ENCODE results near the gene CXCL5. TPM values are rescaled to one million over a fixed set of nuclear protein-coding genes. Genes with fewer than 3 reads are reported as not detected.

CXCL5 gene
- total RNA-seq, 1 donor from 2014 or later: 0.61 TPM

GRCh38 chr4:73976217-73976616 lies 22.3 kb downstream of the CXCL5 start:
- TF ChIP-seq CTCF (IDR thresholded peaks at IDR 0.05; ENCODE audit: insufficient read depth, low read depth, low read length): no peak
- TF ChIP-seq EZH2 (IDR thresholded peaks at IDR 0.05; ENCODE audit: insufficient read depth, low read length): no peak
- no peaks in the 10 kb centered on the region for H3K79me2 ChIP-seq (ENCODE audit: insufficient read depth, low read length)
- H3K9me3 ChIP-seq (ENCODE audit: insufficient read depth, low read depth, low read length): no peaks in the 10 kb centered on the region

GRCh38 chr4:73974352-73974751 lies 24.1 kb downstream of the CXCL5 start:
- no peak for TF ChIP-seq CTCF (IDR thresholded peaks at IDR 0.05; ENCODE audit: insufficient read depth, low read depth, low read length)
- TF ChIP-seq EZH2 (IDR thresholded peaks at IDR 0.05; ENCODE audit: insufficient read depth, low read length): no peak
- no peaks in the 10 kb centered on the region for H3K27me3 Mint-ChIP-seq (ENCODE audit: low read depth, unreplicated experiment)
- no peaks in the 10 kb centered on the region for H3K36me3 Mint-ChIP-seq (ENCODE audit: low read depth, unreplicated experiment)
- FAIRE-seq (no peak), DNase-seq (ENCODE audit: low read depth) (no peak)
- no peaks in the 10 kb centered on the region for H4K20me1 ChIP-seq (ENCODE audit: insufficient read depth, low read length)
- no peak overlapping the region for H3K4me3 ChIP-seq (ENCODE audit: insufficient read depth, low read depth, low read length)
- H3K79me2 ChIP-seq (ENCODE audit: insufficient read depth, low read length): no peaks in the 10 kb centered on the region
- no peak overlapping the region for H3K9ac ChIP-seq (ENCODE audit: low read length)
- no peaks in the 10 kb centered on the region for H3K27me3 ChIP-seq (ENCODE audit: insufficient read depth, low read length)
- peaks cover 9% of the 10 kb centered on the region for H3K4me1 ChIP-seq (ENCODE audit: insufficient read depth, low read length)
- H3K4me2 ChIP-seq (ENCODE audit: low read length): no peak overlapping the region
- H2AFZ ChIP-seq (ENCODE audit: low read depth, low read length): no peak overlapping the region
- H3K4me1 Mint-ChIP-seq (ENCODE audit: low read depth, unreplicated experiment): peaks cover 15% of the 10 kb centered on the region
- no peak overlapping the region for H3K4me3 Mint-ChIP-seq (ENCODE audit: unreplicated experiment)
- no peak overlapping the region for H3K27ac Mint-ChIP-seq (ENCODE audit: unreplicated experiment)
- H3K9me3 Mint-ChIP-seq (ENCODE audit: unreplicated experiment): peaks cover 19% of the 10 kb centered on the region
- peaks cover 2% of the 10 kb centered on the region for H3K9me3 ChIP-seq (ENCODE audit: insufficient read depth, low read depth, low read length)
- H3K27ac ChIP-seq (ENCODE audit: low read depth, low read length): no peak overlapping the region
- no peaks in the 10 kb centered on the region for H3K36me3 ChIP-seq (ENCODE audit: insufficient read depth, low read length)

More at GRCh38 chr4:73976217-73976616, 22.3 kb downstream of the CXCL5 start:
- no peak for FAIRE-seq
- Histone ChIP-seq H3K4me3 (ENCODE audit: insufficient read depth, low read depth, low read length) (no peak overlapping the region), H4K20me1 (ENCODE audit: insufficient read depth, low read length) (no peaks in the 10 kb centered on the region), H3K27ac (ENCODE audit: low read depth, low read length) (no peak overlapping the region), H3K27me3 (ENCODE audit: insufficient read depth, low read length) (peaks cover 7% of the 10 kb centered on the region), H3K36me3 (ENCODE audit: insufficient read depth, low read length) (no peaks in the 10 kb centered on the region), H3K9ac (ENCODE audit: low read length) (no peak overlapping the region), H2AFZ (ENCODE audit: low read depth, low read length) (no peak overlapping the region), H3K4me2 (ENCODE audit: low read length) (no peak overlapping the region), H3K4me1 (ENCODE audit: insufficient read depth, low read length) (peaks cover 10% of the 10 kb centered on the region)
- Mint-ChIP-seq H3K9me3 (ENCODE audit: unreplicated experiment) (peaks cover 12% of the 10 kb centered on the region), H3K27ac (ENCODE audit: unreplicated experiment) (no peak overlapping the region), H3K4me3 (ENCODE audit: unreplicated experiment) (no peak overlapping the region), H3K36me3 (ENCODE audit: low read depth, unreplicated experiment) (no peaks in the 10 kb centered on the region), H3K4me1 (ENCODE audit: low read depth, unreplicated experiment) (peaks cover 21% of the 10 kb centered on the region), H3K27me3 (ENCODE audit: low read depth, unreplicated experiment) (no peaks in the 10 kb centered on the region)
- no peak for DNase-seq (ENCODE audit: low read depth)

GRCh38 chr4:73970945-73971344 lies 27.5 kb downstream of the CXCL5 start:
- no peaks in the 10 kb centered on the region for H3K36me3 ChIP-seq (ENCODE audit: insufficient read depth, low read length)
- no peaks in the 10 kb centered on the region for H4K20me1 ChIP-seq (ENCODE audit: insufficient read depth, low read length)
- no peak for TF ChIP-seq EZH2 (IDR thresholded peaks at IDR 0.05; ENCODE audit: insufficient read depth, low read length)
- no peak for TF ChIP-seq CTCF (IDR thresholded peaks at IDR 0.05; ENCODE audit: insufficient read depth, low read depth, low read length)
- Mint-ChIP-seq H3K4me1 (ENCODE audit: low read depth, unreplicated experiment) (no peaks in the 10 kb centered on the region), H3K27me3 (ENCODE audit: low read depth, unreplicated experiment) (no peaks in the 10 kb centered on the region), H3K9me3 (ENCODE audit: unreplicated experiment) (peaks cover 19% of the 10 kb centered on the region), H3K4me3 (ENCODE audit: unreplicated experiment) (no peak overlapping the region), H3K36me3 (ENCODE audit: low read depth, unreplicated experiment) (no peaks in the 10 kb centered on the region), H3K27ac (ENCODE audit: unreplicated experiment) (no peak overlapping the region)
- DNase-seq (ENCODE audit: low read depth) (no peak), FAIRE-seq (no peak)
- H2AFZ ChIP-seq (ENCODE audit: low read depth, low read length): no peak overlapping the region
- H3K79me2 ChIP-seq (ENCODE audit: insufficient read depth, low read length): no peaks in the 10 kb centered on the region
- H3K4me2 ChIP-seq (ENCODE audit: low read length): no peak overlapping the region
- no peak overlapping the region for H3K27ac ChIP-seq (ENCODE audit: low read depth, low read length)
- no peak overlapping the region for H3K4me3 ChIP-seq (ENCODE audit: insufficient read depth, low read depth, low read length)
- no peak overlapping the region for H3K9ac ChIP-seq (ENCODE audit: low read length)
- H3K9me3 ChIP-seq (ENCODE audit: insufficient read depth, low read depth, low read length): peaks cover 2% of the 10 kb centered on the region
- no peaks in the 10 kb centered on the region for H3K27me3 ChIP-seq (ENCODE audit: insufficient read depth, low read length)
- no peaks in the 10 kb centered on the region for H3K4me1 ChIP-seq (ENCODE audit: insufficient read depth, low read length)
